Tibial artery (tissue), 4 donors: ENCODE measurements around the gene OR56A1.

Experiments used
- DNase-seq, 2 donors: peaks; one replicate each; pipeline ENCODE4 v3.0.0-alpha.2; 2019
- H3K27ac ChIP-seq, 2 donors: fragments of 200-600 bp; sonication (generic) in 1 of 2; 1 replicate in 1 of 2; 2 replicates in 1 of 2; pipeline ENCODE4 v1.5.1; 2018 to 2019; ENCODE audit warnings: mild to moderate bottlenecking in 1 of 2
- H3K27me3 ChIP-seq, 2 donors: fragments of 200-600 bp; sonication (generic) in 1 of 2; one replicate each; pipeline versions ENCODE4 v1.5.1 to v1.6.0; 2016 to 2019
- H3K36me3 ChIP-seq, 3 donors: fragments of 200-600 bp; sonication (generic) in 2 of 3; one replicate each; pipeline ENCODE4 v1.5.1; 2016 to 2019; ENCODE audit warnings: mild to moderate bottlenecking in 2 of 3
- H3K4me1 ChIP-seq, 4 donors: fragments of 200-600 bp; sonication (generic) in 2 of 4; 1 replicate in 3 of 4; 2 replicates in 1 of 4; pipeline ENCODE4 v1.5.1; 2016 to 2019
- H3K4me3 ChIP-seq, 2 donors: fragments of 200-600 bp; sonication (generic) in 1 of 2; 1 replicate in 1 of 2; 2 replicates in 1 of 2; pipeline ENCODE4 v1.5.1; 2018 to 2019; ENCODE audit warnings: mild to moderate bottlenecking in 2 of 2
- H3K9me3 ChIP-seq, 3 donors: fragments of 200-600 bp; sonication (generic) in 1 of 3; one replicate each; pipeline ENCODE4 v1.5.1; 2016 to 2019
- intact Hi-C: fragments of 100-400 bp; cut with DNase I; formaldehyde crosslinking; loops from one replicate; pipeline ENCODE4 v1.15.0; 2023; ENCODE audit warnings: low total_unique reads
- TF ChIP-seq, protein P1 (sequence below), 2 experiments: fragments of 200-600 bp in 1 of 2; fragments of 450-650 bp in 1 of 2; IDR thresholded peaks; one replicate each; pipeline ENCODE4 v1.5.1; 2017 to 2019; ENCODE audit warnings: antibody characterized with exemption in 2 of 2, mild to moderate bottlenecking in 1 of 2, moderate library complexity in 1 of 2

The OR56A1 gene

DNA sequence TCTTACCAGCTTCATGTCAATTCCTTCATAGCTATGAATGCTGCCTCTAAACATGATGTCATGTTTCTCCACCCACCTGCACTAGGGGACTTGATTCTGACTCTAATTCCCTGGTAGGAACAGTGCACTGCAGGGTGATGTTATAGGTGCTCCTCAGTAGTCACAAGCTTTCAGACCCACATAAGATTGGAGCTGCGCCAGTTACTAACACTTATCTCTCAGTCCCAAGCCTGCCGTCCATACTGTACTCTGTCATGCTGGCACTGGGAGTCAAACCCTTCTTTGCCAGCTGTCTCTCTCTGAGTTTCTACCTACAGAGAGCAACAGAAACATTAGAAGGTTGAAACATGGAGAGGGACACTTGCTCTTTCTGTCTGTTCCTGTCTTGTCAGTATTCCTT lies 5.5 kb downstream of the OR56A1 start:
- no peaks in the 10 kb centered on the region for H3K4me1 ChIP-seq
- intact Hi-C loops, result no loop called here
- H3K4me3 ChIP-seq, result no peak overlapping the region
- H3K27me3 ChIP-seq, result no peaks in the 10 kb centered on the region
- H3K27ac ChIP-seq, result no peak overlapping the region
- H3K9me3 ChIP-seq, result no peaks in the 10 kb centered on the region
- TF ChIP-seq, protein P1, sequence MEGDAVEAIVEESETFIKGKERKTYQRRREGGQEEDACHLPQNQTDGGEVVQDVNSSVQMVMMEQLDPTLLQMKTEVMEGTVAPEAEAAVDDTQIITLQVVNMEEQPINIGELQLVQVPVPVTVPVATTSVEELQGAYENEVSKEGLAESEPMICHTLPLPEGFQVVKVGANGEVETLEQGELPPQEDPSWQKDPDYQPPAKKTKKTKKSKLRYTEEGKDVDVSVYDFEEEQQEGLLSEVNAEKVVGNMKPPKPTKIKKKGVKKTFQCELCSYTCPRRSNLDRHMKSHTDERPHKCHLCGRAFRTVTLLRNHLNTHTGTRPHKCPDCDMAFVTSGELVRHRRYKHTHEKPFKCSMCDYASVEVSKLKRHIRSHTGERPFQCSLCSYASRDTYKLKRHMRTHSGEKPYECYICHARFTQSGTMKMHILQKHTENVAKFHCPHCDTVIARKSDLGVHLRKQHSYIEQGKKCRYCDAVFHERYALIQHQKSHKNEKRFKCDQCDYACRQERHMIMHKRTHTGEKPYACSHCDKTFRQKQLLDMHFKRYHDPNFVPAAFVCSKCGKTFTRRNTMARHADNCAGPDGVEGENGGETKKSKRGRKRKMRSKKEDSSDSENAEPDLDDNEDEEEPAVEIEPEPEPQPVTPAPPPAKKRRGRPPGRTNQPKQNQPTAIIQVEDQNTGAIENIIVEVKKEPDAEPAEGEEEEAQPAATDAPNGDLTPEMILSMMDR (IDR thresholded peaks at IDR 0.05), result no peak
- H3K36me3 ChIP-seq, result no peaks in the 10 kb centered on the region
- DNase-seq, result no peak

DNA sequence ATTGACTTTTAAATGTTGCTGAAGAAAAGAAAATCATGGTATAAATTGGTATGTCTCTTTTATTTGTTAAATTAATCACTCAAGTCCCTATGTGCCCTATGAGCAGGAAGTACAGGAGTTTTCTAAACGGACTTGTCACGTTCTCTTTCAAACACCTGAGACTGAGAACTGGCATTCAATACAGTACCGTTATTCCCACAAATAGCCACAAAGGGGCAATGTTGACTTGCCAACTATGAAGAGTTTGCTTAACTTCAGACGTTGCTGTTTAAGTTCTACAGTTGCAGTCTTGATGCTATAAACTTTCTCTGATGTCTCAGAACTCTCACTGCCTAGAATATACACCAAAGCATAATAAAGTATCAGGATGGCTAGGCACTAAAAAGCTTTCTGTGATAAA lies 7.6 kb downstream of the OR56A1 start:
- DNase-seq, result no peak

DNA sequence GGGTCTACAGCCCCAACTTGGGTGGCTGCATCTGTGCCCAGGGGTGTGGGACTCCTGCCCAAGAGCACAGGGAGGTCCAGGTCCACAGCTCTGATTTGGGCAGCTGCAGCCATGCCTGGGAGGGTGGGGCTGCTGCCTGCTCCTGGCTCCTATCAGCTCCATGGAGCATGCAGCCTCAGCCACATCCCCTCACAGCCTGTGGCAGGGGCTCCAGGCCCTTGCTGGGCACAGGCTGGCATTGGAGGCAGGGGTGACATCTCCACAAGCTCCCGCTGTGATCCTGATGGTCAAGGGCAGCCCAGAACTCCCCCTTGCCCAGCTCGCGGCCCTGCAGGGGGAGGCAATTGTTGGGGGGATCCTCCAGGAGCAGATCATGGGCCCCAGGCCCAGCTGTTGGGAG lies 17.5 kb downstream of the OR56A1 start:
- no peaks in the 10 kb centered on the region for H3K4me1 ChIP-seq
- H3K27me3 ChIP-seq, result no peaks in the 10 kb centered on the region
- no peak overlapping the region for H3K27ac ChIP-seq
- H3K9me3 ChIP-seq, result peaks cover 0 to 4% (median 0%) of the 10 kb centered on the region in 3 donors
- H3K36me3 ChIP-seq, result no peaks in the 10 kb centered on the region
- H3K4me3 ChIP-seq, result no peak overlapping the region
- no peak for DNase-seq
- TF ChIP-seq, protein P1 (IDR thresholded peaks at IDR 0.05), result no peak
- intact Hi-C loops, result no loop called here

More for the DNA sequence above, 7.6 kb downstream of the OR56A1 start:
- Histone ChIP-seq H3K27ac (no peak overlapping the region), H3K36me3 (no peaks in the 10 kb centered on the region), H3K4me1 (no peaks in the 10 kb centered on the region), H3K27me3 (no peaks in the 10 kb centered on the region), H3K4me3 (no peak overlapping the region), H3K9me3 (no peaks in the 10 kb centered on the region)
- intact Hi-C loops, result no loop called here
- TF ChIP-seq, protein P1 (IDR thresholded peaks at IDR 0.05), result peak; percentile 29 to 33

DNA sequence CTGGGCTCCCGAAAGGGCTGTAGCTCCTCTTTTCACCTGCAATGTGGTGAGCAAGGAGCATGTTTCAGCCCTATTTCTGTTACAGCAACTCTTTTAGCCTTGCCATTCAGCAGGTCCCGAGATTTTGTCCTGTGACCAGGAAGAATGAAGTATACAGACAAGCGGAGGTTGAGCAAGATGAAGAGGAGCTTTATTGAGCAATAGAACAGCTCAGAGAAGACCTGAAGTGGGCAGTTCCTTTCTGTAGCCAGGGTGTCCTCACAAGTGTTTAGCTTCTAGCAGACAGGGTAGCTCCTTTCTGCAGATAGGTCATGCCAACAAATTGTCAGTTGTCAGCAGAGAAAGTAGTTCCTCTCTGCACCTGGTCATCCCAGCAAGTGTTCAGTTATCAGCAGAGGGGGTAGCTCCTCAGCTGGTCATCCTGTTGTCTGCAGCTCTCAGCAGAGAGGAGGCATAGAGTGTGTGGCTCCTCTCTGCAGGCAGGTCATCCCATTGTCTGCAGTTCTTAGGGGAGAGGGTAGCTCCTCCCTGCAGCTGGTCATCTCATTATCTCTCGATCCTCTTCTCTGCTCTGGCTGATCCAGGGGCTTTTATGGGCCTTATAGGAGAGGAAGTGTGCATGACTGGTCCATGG lies 18.4 kb downstream of the OR56A1 start:
- Histone ChIP-seq H3K27me3 (no peaks in the 10 kb centered on the region), H3K4me3 (no peak overlapping the region), H3K9me3 (peaks cover 0 to 4% (median 0%) of the 10 kb centered on the region in 3 donors), H3K27ac (no peak overlapping the region), H3K4me1 (no peaks in the 10 kb centered on the region), H3K36me3 (no peaks in the 10 kb centered on the region)
- no peak for DNase-seq
- intact Hi-C loops, result no loop called here
- TF ChIP-seq, protein P1 (IDR thresholded peaks at IDR 0.05), result no peak

DNA sequence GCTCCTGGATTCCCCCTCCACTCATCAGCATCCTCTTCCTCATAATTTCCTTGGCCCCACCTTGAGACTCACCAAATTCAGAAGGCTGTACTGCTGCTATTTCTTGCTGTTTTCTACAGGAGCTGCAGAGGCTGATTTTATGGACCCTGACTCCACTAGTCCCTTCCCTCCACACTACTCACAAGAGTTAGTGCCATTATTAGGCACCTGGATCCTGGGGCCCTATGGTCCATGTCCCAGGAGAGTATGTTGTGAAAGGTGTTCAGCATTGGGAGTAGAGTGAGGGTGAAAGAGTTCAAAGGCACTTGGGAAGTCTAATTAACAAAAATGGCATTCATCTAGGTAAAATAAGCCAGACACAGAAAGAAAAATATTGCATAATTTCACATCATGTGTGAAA lies 23.7 kb downstream of the OR56A1 start, which contains the start of gene OR56A4:
Gene OR56A4 (minus strand): TSS at position 101 of the 400 bp plus-strand sequence. CDS start 3,954 bp downstream, outside the sequence.
- H3K4me1 ChIP-seq, result no peaks in the 10 kb centered on the region
- intact Hi-C loops, result no loop called here
- no peak within 1 kb of the TSS for H3K27ac ChIP-seq
- no peaks in the 10 kb centered on the region for H3K36me3 ChIP-seq
- H3K4me3 ChIP-seq, result no peak within 1 kb of the TSS
- DNase-seq, result no peak
- no peaks in the 10 kb centered on the region for H3K27me3 ChIP-seq
- TF ChIP-seq, protein P1 (IDR thresholded peaks at IDR 0.05), result no peak
- no peaks in the 10 kb centered on the region for H3K9me3 ChIP-seq
